Esophagus muscularis mucosa (tissue), 4 donors: ENCODE measurements around the gene CDC34. TPM values are rescaled to one million over a fixed set of nuclear protein-coding genes. Genes with fewer than 3 reads are reported as not detected.

Experiments used
- DNase-seq: peaks from one replicate; pipeline ENCODE4 v3.0.0-alpha.2; 2017; ENCODE audit errors: extremely low spot score
- H3K27ac ChIP-seq, 4 donors: fragments of 200-600 bp; sonication (generic); replicated peaks in 1 of 4; 1 replicate in 3 of 4; 2 replicates in 1 of 4; pipeline ENCODE4 v1.5.1; 2016 to 2019; ENCODE audit warnings: mild to moderate bottlenecking in 1 of 4
- H3K27me3 ChIP-seq, 4 donors: fragments of 200-600 bp; sonication (generic); one replicate each; pipeline versions ENCODE4 v1.5.1 to v1.6.0; 2016 to 2019
- H3K36me3 ChIP-seq, 4 donors: fragments of 200-600 bp; sonication (generic); one replicate each; pipeline ENCODE4 v1.5.1; 2016 to 2019
- H3K4me1 ChIP-seq, 4 donors: fragments of 200-600 bp; sonication (generic); one replicate each; pipeline ENCODE4 v1.5.1; 2016 to 2019
- H3K4me3 ChIP-seq, 4 donors: fragments of 200-600 bp; sonication (generic); 1 replicate in 2 of 4; 2 replicates in 2 of 4; pipeline ENCODE4 v1.5.1; 2016 to 2019; ENCODE audit warnings: mild to moderate bottlenecking in 4 of 4, moderate library complexity in 1 of 4
- H3K9me3 ChIP-seq, 4 donors: fragments of 200-600 bp; sonication (generic); 1 replicate in 3 of 4; 2 replicates in 1 of 4; pipeline ENCODE4 v1.5.1; 2016 to 2019
- CTCF ChIP-seq, 3 experiments: fragments of 200-600 bp in 2 of 3; fragments of 450-650 bp in 1 of 3; sonication (generic) in 2 of 3; IDR thresholded peaks; one replicate each; pipeline ENCODE4 v1.5.1; 2017 to 2019; ENCODE audit warnings: antibody characterized with exemption in 3 of 3, mild to moderate bottlenecking in 2 of 3, moderate library complexity in 1 of 3
- EP300 ChIP-seq: sonication (generic); formaldehyde crosslinking; IDR thresholded peaks from one replicate; pipeline ENCODE4 v1.6.1; 2017; ENCODE audit warnings: antibody characterized with exemption
- POLR2A ChIP-seq: fragments of 450-650 bp; IDR thresholded peaks from one replicate; pipeline ENCODE4 v1.6.1; 2017; ENCODE audit warnings: antibody characterized with exemption, moderate library complexity, mild to moderate bottlenecking, low read depth
- POLR2AphosphoS5 ChIP-seq, 2 donors: sonication (generic); formaldehyde crosslinking; IDR thresholded peaks; one replicate each; pipeline ENCODE4 v1.6.1; 2017; ENCODE audit warnings: antibody characterized with exemption in 2 of 2
- WGBS: methylation state at CpG from one replicate; pipeline ENCODE4 v1.1.5; 2018; 5-methylcytosine and 5-hydroxymethylcytosine counted together
- intact Hi-C: fragments of 100-400 bp; cut with DNase I; formaldehyde crosslinking; loops from one replicate; pipeline ENCODE4 v1.15.1; 2023
- total RNA-seq, 4 donors: library from RNA; depleted of rRNA; stranded (reverse); fragments of >200 nt; gene quantifications; one replicate each; pipeline versions ENCODE4 v1.1.0 to v1.2.1, GENCODE V29; 2016

Gene CDC34
- total RNA-seq, 4 donors from 2014 or later = 62.5 to 100 (median 76.2) TPM

- intact Hi-C loops = no loop called here
- WGBS = 43% methylated on average over 6 of the region's 18 CpGs
- H3K4me1 ChIP-seq = peaks cover 0 to 5% (median 0%) of the 10 kb centered on the region in 4 donors
- no peak for DNase-seq
- TF ChIP-seq POLR2A = no peak
- TF ChIP-seq CTCF (IDR thresholded peaks at IDR 0.05) = no peak
- TF ChIP-seq POLR2AphosphoS5 (IDR thresholded peaks at IDR 0.05) = no peak
- TF ChIP-seq EP300 = no peak
- H3K27ac ChIP-seq = no peak overlapping the region
- H3K27me3 ChIP-seq = peaks cover 0 to 18% (median 0%) of the 10 kb centered on the region in 4 donors
- no peaks in the 10 kb centered on the region for H3K9me3 ChIP-seq
- peaks cover 0 to 11% (median 2%) of the 10 kb centered on the region in 4 donors for H3K36me3 ChIP-seq
- no peak overlapping the region for H3K4me3 ChIP-seq
These were observed 6.5 kb upstream of the CDC34 start for GRCh38 chr19:525029-525428.

GRCh38 chr19:525857-526419 lies 5.6 kb upstream of the CDC34 start:
- H3K27ac ChIP-seq = no peak overlapping the region
- peaks cover 7 to 14% (median 8%) of the 10 kb centered on the region in 4 donors for H3K4me1 ChIP-seq
- H3K4me3 ChIP-seq = no peak overlapping the region
- 52% methylated on average over 13 of the region's 13 CpGs for WGBS
- DNase-seq = no peak
- intact Hi-C loops = no loop called here
- no peak for TF ChIP-seq POLR2AphosphoS5 (IDR thresholded peaks at IDR 0.05)
- no peak for TF ChIP-seq EP300
- no peak for TF ChIP-seq POLR2A
- TF ChIP-seq CTCF (IDR thresholded peaks at IDR 0.05) = no peak
- H3K9me3 ChIP-seq = no peaks in the 10 kb centered on the region
- peaks cover 0 to 2% (median 0%) of the 10 kb centered on the region in 4 donors for H3K36me3 ChIP-seq
- peaks cover 0 to 18% (median 0%) of the 10 kb centered on the region in 4 donors for H3K27me3 ChIP-seq

GRCh38 chr19:530134-531008 lies 1.2 kb upstream of the CDC34 start:
- H3K27ac ChIP-seq = peak overlapping the region; percentile 96 to 99 (median 98)
- WGBS = 66% methylated on average over 30 of the region's 38 CpGs

More at GRCh38 chr19:530134-531008, 1.2 kb upstream of the CDC34 start:
- Histone ChIP-seq H3K27me3 (peaks cover 0 to 15% (median 0%) of the 10 kb centered on the region in 4 donors), H3K36me3 (peaks cover 0 to 7% (median 4%) of the 10 kb centered on the region in 4 donors), H3K4me3 (peak overlapping the region; percentile 87 to 99 (median 96)), H3K4me1 (peaks cover 29 to 41% (median 38%) of the 10 kb centered on the region in 4 donors), H3K9me3 (no peaks in the 10 kb centered on the region)
- DNase-seq = no peak
- intact Hi-C loops = no loop called here
- no peak for TF ChIP-seq POLR2A
- no peak for TF ChIP-seq POLR2AphosphoS5 (IDR thresholded peaks at IDR 0.05)
- TF ChIP-seq EP300 = no peak
- no peak for TF ChIP-seq CTCF (IDR thresholded peaks at IDR 0.05)
